ENCODE data around the gene SLC17A1.

The SLC17A1 gene

GRCh38 chr6:25831532-25832306 lies at the start of gene SLC17A1:
SLC17A1 (minus strand) TSS chr6:25832052; CDS start chr6:25830557, 1,495 bp downstream.
- no peak for DNase-seq

- DNase-seq = no peak
Measured at GRCh38 chr6:25880601-25881000, 48.7 kb upstream of the SLC17A1 start.

- no peak for DNase-seq
Measured at GRCh38 chr6:25878721-25879322, 47.0 kb upstream of the SLC17A1 start.

- no peak for DNase-seq
Measured at GRCh38 chr6:25875926-25876602, 44.2 kb upstream of the SLC17A1 start.

GRCh38 chr6:25875563-25875905 lies 43.7 kb upstream of the SLC17A1 start:
- no peak for DNase-seq

- no peak for DNase-seq
Measured at GRCh38 chr6:25874822-25875562, 43.1 kb upstream of the SLC17A1 start.

- DNase-seq = no peak
Measured at GRCh38 chr6:25874118-25874517, 42.3 kb upstream of the SLC17A1 start, which contains the start of gene SLC17A3. SLC17A3 (minus strand) TSS chr6:25874243; CDS start chr6:25868387, 5,856 bp downstream.

GRCh38 chr6:25872814-25873213 lies 41.0 kb upstream of the SLC17A1 start:
- DNase-seq = no peak

- no peak for DNase-seq
Measured at GRCh38 chr6:25869840-25870239, 38.0 kb upstream of the SLC17A1 start.

- no peak for DNase-seq
Measured at GRCh38 chr6:25868436-25869183, 36.8 kb upstream of the SLC17A1 start.

GRCh38 chr6:25866011-25866410 lies 34.2 kb upstream of the SLC17A1 start:
- no peak for DNase-seq

- no peak for DNase-seq
Measured at GRCh38 chr6:25863360-25863759, 31.5 kb upstream of the SLC17A1 start.

- no peak for DNase-seq
Measured at GRCh38 chr6:25862199-25862598, 30.3 kb upstream of the SLC17A1 start.

GRCh38 chr6:25852756-25853155 lies 20.9 kb upstream of the SLC17A1 start:
- no peak for DNase-seq

- DNase-seq = no peak
Measured at GRCh38 chr6:25851961-25852360, 20.1 kb upstream of the SLC17A1 start.

GRCh38 chr6:25844518-25844917 lies 12.7 kb upstream of the SLC17A1 start:
- DNase-seq = no peak

GRCh38 chr6:25842526-25842925 lies 10.7 kb upstream of the SLC17A1 start:
- DNase-seq = no peak

GRCh38 chr6:25835442-25836283 lies 3.8 kb upstream of the SLC17A1 start:
- DNase-seq = no peak

- DNase-seq = no peak
Measured at GRCh38 chr6:25834950-25835349, 3.1 kb upstream of the SLC17A1 start.

- DNase-seq = no peak
Measured at GRCh38 chr6:25833136-25833535, 1.3 kb upstream of the SLC17A1 start.

- no peak for DNase-seq
Measured at GRCh38 chr6:25832670-25833069, 818 bp upstream of the SLC17A1 start.

- no peak for DNase-seq
Measured at GRCh38 chr6:25832307-25832662, 433 bp upstream of the SLC17A1 start.

All from NCI-H1436 treated with DMSO at 0.1 percent for 48 hours (cell line).